Activated CD4-positive, alpha-beta T cell treated with anti-CD3 and anti-CD28 coated beads, Interleukin-2, amount 50 U/mL, for 4 hours (primary cell): Measurements from ENCODE around the gene OCRL.

ENCODE experiments used
- DNase-seq, 2 experiments: peaks; one replicate each; pipeline ENCODE4 v3.0.0-alpha.2; 2020

OCRL gene

GRCh38 chrX:129540068-129540653 is at the start of gene OCRL:
Gene OCRL, plus strand, starts transcription at chrX:129540259. Its CDS starts 181 bp downstream, at chrX:129540440.
- peak; percentile 26 to 38 for DNase-seq

- no peak for DNase-seq
These were observed 49.7 kb upstream of the OCRL start for GRCh38 chrX:129490330-129490729.

GRCh38 chrX:129493643-129494042 is 46.4 kb upstream of the OCRL start:
- DNase-seq = no peak

- no peak for DNase-seq
These were observed 45.2 kb upstream of the OCRL start for GRCh38 chrX:129494887-129495286.

GRCh38 chrX:129495900-129496299 is 44.2 kb upstream of the OCRL start:
- DNase-seq = no peak

GRCh38 chrX:129496625-129497024 is 43.4 kb upstream of the OCRL start:
- DNase-seq = no peak

GRCh38 chrX:129497146-129497843 is 42.8 kb upstream of the OCRL start:
- DNase-seq = no peak

GRCh38 chrX:129510331-129510730 is 29.7 kb upstream of the OCRL start:
- DNase-seq = no peak

- no peak for DNase-seq
These were observed 28.4 kb upstream of the OCRL start for GRCh38 chrX:129511689-129512088.

GRCh38 chrX:129512409-129512808 is 27.6 kb upstream of the OCRL start:
- no peak for DNase-seq

- no peak for DNase-seq
These were observed 23.7 kb upstream of the OCRL start for GRCh38 chrX:129516402-129516801.

- no peak for DNase-seq
These were observed 19.9 kb upstream of the OCRL start for GRCh38 chrX:129520151-129520550.

- no peak for DNase-seq
These were observed 17.6 kb upstream of the OCRL start for GRCh38 chrX:129522184-129523078.

- DNase-seq = no peak
These were observed 16.8 kb upstream of the OCRL start, which contains the start of gene SMARCA1 for GRCh38 chrX:129523079-129523911. Gene SMARCA1, minus strand, starts transcription at chrX:129523490. Its CDS starts 120 bp downstream, at chrX:129523370.

GRCh38 chrX:129524250-129524850 is 15.7 kb upstream of the OCRL start:
- DNase-seq = no peak

- DNase-seq = no peak
These were observed 14.9 kb upstream of the OCRL start for GRCh38 chrX:129525162-129525561.

- DNase-seq = no peak
These were observed 14.2 kb upstream of the OCRL start for GRCh38 chrX:129525896-129526295.

- no peak for DNase-seq
These were observed 10.3 kb upstream of the OCRL start for GRCh38 chrX:129529685-129530281.

GRCh38 chrX:129530410-129530809 is 9.6 kb upstream of the OCRL start:
- DNase-seq = no peak

- no peak for DNase-seq
These were observed 8.9 kb upstream of the OCRL start for GRCh38 chrX:129531132-129531531.

- no peak for DNase-seq
These were observed 5.1 kb upstream of the OCRL start for GRCh38 chrX:129534816-129535578.
